Osteocyte (in vitro differentiated cells): Measurements from ENCODE around the gene SMIM36. TPM values are rescaled to one million over a fixed set of nuclear protein-coding genes. Genes with fewer than 3 reads are reported as not detected.

Experiments
- DNase-seq: peaks from one replicate; pipeline ENCODE4 v3.0.0; 2021; ENCODE audit warnings: mixed read lengths; ENCODE audit not compliant: unreplicated experiment; ENCODE audit errors: extremely low spot score
- H3K27ac Mint-ChIP-seq: one replicate; pipeline ENCODE4 v1.8.0; 2021; ENCODE audit warnings: mild to moderate bottlenecking, mixed read lengths; ENCODE audit not compliant: unreplicated experiment
- H3K27me3 Mint-ChIP-seq: one replicate; pipeline ENCODE4 v1.8.0; 2021; ENCODE audit warnings: mixed read lengths; ENCODE audit not compliant: unreplicated experiment
- H3K36me3 Mint-ChIP-seq: one replicate; pipeline ENCODE4 v1.8.0; 2021; ENCODE audit warnings: mixed read lengths; ENCODE audit not compliant: unreplicated experiment
- H3K4me1 Mint-ChIP-seq: one replicate; pipeline ENCODE4 v1.8.0; 2021; ENCODE audit warnings: mixed read lengths; ENCODE audit not compliant: unreplicated experiment
- H3K4me3 Mint-ChIP-seq: one replicate; pipeline ENCODE4 v1.8.0; 2021; ENCODE audit warnings: mild to moderate bottlenecking, moderate library complexity, mixed read lengths; ENCODE audit not compliant: unreplicated experiment
- H3K9me3 Mint-ChIP-seq: one replicate; pipeline ENCODE4 v1.8.0; 2021; ENCODE audit warnings: mixed read lengths; ENCODE audit not compliant: unreplicated experiment
- CTCF ChIP-seq: fragments of 200-600 bp; sonication (generic); IDR thresholded peaks from 2 replicates; pipeline ENCODE4 v1.5.0; 2021; ENCODE audit warnings: antibody characterized with exemption, mild to moderate bottlenecking, moderate library complexity
- total RNA-seq: library from RNA; stranded (reverse); gene quantifications from 2 replicates; pipeline ENCODE4 v1.2.1, GENCODE V29; 2021

The SMIM36 gene
- total RNA-seq, 1 donor from 2014 or later = not detected

GRCh38 chr17:55436224-55437158 lies 74.8 kb downstream of the SMIM36 start:
- H3K27me3 Mint-ChIP-seq = peaks cover 5% of the 10 kb centered on the region

GRCh38 chr17:55435408-55435807 lies 75.8 kb downstream of the SMIM36 start:
- no peak for TF ChIP-seq CTCF
- Mint-ChIP-seq H3K36me3 (no peaks in the 10 kb centered on the region), H3K27me3 (peaks cover 5% of the 10 kb centered on the region), H3K4me1 (peaks cover 1% of the 10 kb centered on the region), H3K4me3 (no peak overlapping the region), H3K9me3 (no peaks in the 10 kb centered on the region), H3K27ac (no peak overlapping the region)
- no peak for DNase-seq

More at GRCh38 chr17:55436224-55437158, 74.8 kb downstream of the SMIM36 start:
- H3K4me1 Mint-ChIP-seq = peaks cover 1% of the 10 kb centered on the region
- H3K4me3 Mint-ChIP-seq = no peak overlapping the region
- no peaks in the 10 kb centered on the region for H3K9me3 Mint-ChIP-seq
- DNase-seq = no peak
- no peaks in the 10 kb centered on the region for H3K36me3 Mint-ChIP-seq
- no peak for TF ChIP-seq CTCF
- no peak overlapping the region for H3K27ac Mint-ChIP-seq

- no peak for TF ChIP-seq CTCF
- Mint-ChIP-seq H3K36me3 (no peaks in the 10 kb centered on the region), H3K4me3 (no peak overlapping the region), H3K4me1 (peaks cover 1% of the 10 kb centered on the region), H3K27ac (no peak overlapping the region), H3K9me3 (no peaks in the 10 kb centered on the region), H3K27me3 (peaks cover 5% of the 10 kb centered on the region)
- DNase-seq = no peak
These were observed 76.5 kb downstream of the SMIM36 start for GRCh38 chr17:55434721-55435120.

GRCh38 chr17:55433629-55434422 lies 77.4 kb downstream of the SMIM36 start:
- Mint-ChIP-seq H3K36me3 (no peaks in the 10 kb centered on the region), H3K27ac (no peak overlapping the region), H3K4me1 (peaks cover 1% of the 10 kb centered on the region), H3K27me3 (peaks cover 5% of the 10 kb centered on the region), H3K4me3 (no peak overlapping the region), H3K9me3 (no peaks in the 10 kb centered on the region)
- no peak for TF ChIP-seq CTCF
- no peak for DNase-seq
